NT2/D1 (cell line): ENCODE data around the gene MTHFD2L.

Source experiments
- SUZ12 ChIP-seq: IDR thresholded peaks from 2 replicates; pipeline ENCODE4 v1.6.1; 2011; ENCODE audit not compliant: insufficient read length, insufficient read depth; ENCODE audit errors: extremely low read depth
- ZNF274 ChIP-seq: IDR thresholded peaks from 2 replicates; pipeline ENCODE4 v1.6.1; 2011; ENCODE audit warnings: mild to moderate bottlenecking, low read depth, low read length

DNA sequence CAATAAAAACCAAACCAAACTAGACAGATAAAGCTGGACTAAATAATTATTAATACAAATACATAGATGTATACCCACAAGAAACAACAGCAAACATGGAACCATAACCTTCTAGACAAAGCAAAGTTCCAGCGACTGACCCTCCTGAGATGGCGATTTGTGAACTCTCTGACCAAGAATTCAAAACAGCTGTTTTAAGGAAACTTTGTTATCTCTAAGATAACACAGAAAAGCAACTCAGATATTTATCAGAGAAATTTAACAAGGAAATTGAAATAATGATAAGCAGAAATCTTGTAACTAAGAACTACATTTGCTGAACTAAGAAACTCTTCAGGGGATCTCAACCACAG is 23.4 kb upstream of the MTHFD2L start:
- TF ChIP-seq ZNF274: no peak
- TF ChIP-seq SUZ12: no peak
